Astrocyte (in vitro differentiated cells and primary cell): ENCODE measurements around the gene OR52E8.

Experiments
- CTCF ChIP-seq: IDR thresholded peaks from 2 replicates; pipeline ENCODE4 v1.5.1; 2011; ENCODE audit warnings: low read depth, mild to moderate bottlenecking, inconsistent platforms, low read length, moderate library complexity; ENCODE audit not compliant: insufficient read depth
- EZH2 ChIP-seq: IDR thresholded peaks from 2 replicates; pipeline ENCODE4 v1.6.1; 2012; ENCODE audit warnings: mild to moderate bottlenecking, low read length, inconsistent platforms; ENCODE audit not compliant: insufficient read depth

GRCh38 chr11:5851002-5851401 is 6.5 kb downstream of the OR52E8 start:
- TF ChIP-seq CTCF (no peak), EZH2 (no peak)
